NCI-H345 treated with DMSO at 0.1 percent for 48 hours (cell line): Measurements from ENCODE around the gene INSRR.

Experiments used
- DNase-seq: peaks from one replicate; lab custom pipeline; 2025; ENCODE audit not compliant: unreplicated experiment; lab: John Stamatoyannopoulos, UW

The INSRR gene

DNA sequence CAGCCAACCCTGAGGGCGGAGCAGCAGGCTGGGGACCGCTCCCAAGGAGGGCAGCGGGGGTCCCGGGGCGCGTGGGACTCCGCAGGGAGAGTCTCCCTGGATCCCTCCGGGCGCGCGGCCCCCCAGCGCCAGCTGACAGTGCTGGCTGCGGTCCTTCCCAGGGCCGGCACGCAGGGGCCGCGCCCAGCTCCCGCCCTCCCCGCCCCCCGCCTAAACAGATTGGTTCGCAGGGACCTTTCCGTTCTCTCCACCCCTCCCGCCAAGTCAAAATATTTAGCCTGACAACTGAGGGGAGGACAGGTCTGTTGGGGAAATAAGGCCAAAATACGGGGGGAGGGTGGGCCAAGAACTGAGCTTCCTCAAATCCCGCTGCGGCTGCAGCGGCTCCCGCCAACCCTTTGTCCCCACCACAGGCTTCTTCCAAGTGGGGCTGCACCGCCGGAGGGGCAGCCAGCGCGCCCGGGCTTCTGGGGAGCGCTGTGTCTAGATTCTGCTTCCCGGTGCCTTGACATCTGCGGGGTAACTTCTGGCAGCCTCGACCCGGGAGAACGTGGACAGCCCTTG, at the start of gene INSRR:
TSS of gene INSRR (minus strand) at position 159 of the 564 bp plus-strand sequence. CDS start 496 bp downstream, outside the sequence.
- no peak for DNase-seq

DNA sequence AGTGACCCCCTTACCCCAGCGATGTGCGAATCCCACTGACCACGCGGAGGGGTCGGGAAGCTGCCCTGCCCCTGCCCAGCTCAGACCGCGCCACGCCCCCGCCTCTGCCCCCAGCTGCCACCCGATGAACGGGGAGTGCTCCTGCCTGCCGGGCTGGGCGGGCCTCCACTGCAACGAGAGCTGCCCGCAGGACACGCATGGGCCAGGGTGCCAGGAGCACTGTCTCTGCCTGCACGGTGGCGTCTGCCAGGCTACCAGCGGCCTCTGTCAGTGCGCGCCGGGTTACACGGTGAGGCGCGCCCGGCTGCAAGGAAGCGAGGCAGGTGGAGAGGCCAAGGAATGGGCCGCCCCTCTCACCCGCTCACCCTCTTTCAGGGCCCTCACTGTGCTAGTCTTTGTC, 49.6 kb upstream of the INSRR start:
- DNase-seq, result no peak

GRCh38 chr1:156906206-156906906, 47.4 kb upstream of the INSRR start:
- DNase-seq, result no peak

DNA sequence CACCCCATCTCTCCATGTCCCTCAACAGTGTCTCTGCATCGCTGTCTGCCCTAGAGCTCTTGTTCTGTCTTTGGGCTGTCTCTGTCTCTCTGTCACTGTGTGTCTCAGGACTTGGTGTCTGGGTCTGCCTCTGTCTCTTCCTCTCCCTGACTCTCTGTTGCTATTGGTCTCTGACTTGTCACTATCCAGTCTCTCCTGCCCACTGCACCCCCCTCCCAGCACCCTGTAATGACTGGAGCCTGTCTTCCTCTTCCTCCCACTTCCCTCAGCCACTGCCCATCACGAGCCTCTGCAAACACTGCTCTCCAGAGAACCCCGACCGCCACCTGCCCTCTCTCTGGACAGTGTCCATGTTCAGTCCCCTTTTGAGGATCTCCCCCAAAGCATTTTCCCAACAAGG, 46.7 kb upstream of the INSRR start:
- DNase-seq, result no peak

- no peak for DNase-seq
Observed at GRCh38 chr1:156905176-156905575, 46.3 kb upstream of the INSRR start.

DNA sequence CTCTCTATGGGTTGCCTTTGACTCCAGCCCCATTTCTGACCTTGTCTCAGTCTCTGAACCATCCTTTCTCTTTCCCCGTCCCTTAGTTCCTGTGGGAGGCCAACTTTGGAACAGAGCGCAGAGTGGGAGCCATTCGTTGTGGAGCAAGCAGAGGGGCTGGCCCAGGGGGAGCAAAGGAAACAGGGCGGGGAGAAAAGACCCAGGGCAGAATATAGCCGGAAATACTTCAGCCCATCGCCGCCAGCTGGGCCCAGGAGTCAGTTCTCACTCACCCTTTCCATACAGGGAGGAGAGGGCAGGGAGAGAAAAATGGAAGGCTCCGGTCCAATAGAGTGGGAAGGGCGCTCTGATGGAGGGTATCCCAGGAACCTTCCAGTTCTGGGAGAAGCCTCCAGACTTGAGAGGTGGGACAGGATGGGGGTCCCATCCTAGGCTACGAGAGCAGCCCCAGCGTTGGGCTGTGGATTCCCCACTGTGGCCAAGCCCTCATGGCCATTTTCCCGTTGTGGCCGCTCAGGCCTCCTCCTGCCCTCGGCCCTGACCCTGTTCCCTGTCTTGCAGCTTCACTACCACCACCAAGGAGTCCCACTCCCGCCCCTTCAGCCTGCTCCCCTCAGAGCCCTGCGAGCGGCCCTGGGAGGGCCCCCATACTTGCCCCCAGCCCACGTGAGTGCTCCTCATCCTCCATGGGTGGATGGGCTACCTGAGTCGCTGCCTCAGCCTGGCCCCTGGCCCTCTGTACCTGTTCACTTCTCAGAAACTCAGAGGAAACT, 45.5 kb upstream of the INSRR start:
- no peak for DNase-seq

DNA sequence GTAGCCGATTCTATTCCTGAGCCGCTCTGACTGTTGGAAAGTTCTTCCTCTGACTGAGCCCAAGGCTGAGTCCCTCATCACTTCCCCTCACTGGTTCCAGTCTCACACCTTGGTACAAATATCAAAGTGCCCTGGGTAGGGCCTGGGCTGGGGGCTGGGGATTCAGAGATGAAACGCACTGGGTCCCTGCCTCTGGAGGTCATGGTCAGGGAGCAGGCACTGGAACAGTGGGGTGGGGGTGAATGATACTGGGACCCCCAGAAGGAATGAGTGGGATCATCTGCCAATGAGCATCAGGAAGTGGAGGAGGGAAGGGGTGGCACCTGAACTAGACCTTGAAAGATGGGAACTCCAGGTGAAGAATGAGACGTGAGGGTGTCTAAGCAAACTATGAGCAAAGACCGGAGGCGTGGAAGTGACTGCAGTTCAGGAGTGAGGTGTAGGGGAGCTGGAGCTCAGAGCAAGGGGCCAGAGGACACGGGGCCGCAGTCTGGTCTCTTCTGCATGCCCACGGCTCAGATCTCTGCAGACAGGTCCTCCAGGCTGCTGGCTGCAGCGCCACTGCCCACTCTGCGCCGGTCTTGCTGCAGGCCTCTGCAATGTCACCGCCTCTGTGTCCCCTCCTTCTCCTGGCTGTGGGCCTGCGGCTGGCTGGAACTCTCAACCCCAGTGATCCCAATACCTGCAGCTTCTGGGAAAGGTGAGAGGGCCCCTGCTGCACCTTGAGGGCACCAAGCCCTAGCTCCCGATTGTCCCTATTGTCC, 44.6 kb upstream of the INSRR start:
- DNase-seq, result no peak

DNA sequence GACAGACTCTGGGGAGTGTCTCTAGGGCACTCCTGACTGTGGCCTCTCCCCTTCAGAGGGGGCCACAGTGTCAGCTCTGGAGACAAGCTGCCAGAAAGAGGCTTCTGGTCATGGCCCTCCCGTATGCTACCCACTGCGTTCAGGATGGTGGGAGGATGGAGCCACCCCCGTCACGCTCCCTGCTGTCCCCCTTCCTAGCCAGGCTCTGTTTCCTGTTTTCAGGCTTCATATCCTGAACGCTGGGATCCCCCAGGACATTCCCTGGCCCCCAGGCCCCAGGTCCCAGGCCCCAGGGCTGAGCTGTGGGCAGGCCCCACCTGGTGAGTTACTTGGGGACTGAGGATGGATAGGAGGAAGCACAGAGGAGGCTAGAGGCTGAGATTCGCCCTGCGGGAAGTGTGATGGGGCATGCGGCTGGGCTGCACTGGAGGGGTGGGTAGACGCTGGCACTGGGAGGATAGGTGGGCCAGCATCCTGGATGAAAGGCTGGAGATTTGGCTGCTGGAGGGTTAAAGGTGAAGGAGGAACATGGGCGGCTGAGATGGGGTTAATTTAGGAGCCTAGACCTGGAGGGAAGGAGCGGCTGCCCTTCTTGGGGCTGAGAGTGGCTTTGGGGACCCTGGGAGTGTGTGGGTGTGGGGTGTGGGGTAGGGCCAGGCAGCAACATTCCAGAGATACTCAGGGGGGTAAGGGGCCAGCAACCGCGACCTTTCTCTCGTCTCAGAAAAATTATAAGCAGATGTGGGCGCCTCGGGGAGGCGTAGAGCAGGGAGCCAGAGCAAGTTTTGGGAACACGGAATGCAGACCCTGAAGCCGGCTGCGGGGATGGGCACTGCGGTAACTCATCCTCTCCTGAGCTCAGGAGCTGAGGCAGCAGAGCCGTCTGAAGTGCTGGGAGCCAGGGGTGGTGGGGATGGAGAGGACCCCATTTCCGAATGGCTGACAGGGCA, 43.3 kb upstream of the INSRR start:
- no peak for DNase-seq

GRCh38 chr1:156901590-156901900, 42.6 kb upstream of the INSRR start:
- DNase-seq, result no peak

DNA sequence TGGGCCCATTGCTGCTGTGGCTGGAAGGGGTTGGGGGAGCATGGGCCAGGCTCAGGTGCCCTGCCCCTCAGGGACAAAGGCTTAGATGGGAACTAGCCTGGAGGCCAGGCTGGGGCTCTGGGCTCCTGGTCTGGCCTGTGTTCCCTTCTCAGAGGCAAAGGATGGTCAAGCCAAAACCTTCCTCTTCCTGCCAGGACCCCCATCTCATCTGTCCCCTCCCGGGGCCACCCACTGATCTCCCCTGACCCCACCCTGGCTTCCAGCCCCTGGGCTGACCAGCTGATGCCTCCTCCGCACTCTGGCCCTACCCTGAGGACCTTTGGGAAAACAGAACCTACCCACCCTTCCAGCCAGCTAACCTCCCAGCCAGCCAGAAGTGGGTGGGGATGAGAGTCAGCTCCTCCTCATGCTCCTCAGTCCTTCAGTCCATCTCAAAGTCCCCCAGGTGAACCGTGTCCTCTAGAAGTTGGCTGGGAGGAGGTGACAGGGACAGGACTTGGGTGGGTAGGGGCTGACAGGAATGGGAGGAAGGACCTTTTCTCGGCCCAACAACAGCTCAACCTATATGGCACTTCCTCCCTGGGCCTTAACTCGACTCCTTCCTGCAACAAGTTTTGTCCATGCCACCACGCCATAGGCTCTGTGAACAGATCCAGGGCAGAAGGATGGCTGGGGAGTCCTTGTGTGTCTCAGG, 42.1 kb upstream of the INSRR start:
- DNase-seq, result no peak

DNA sequence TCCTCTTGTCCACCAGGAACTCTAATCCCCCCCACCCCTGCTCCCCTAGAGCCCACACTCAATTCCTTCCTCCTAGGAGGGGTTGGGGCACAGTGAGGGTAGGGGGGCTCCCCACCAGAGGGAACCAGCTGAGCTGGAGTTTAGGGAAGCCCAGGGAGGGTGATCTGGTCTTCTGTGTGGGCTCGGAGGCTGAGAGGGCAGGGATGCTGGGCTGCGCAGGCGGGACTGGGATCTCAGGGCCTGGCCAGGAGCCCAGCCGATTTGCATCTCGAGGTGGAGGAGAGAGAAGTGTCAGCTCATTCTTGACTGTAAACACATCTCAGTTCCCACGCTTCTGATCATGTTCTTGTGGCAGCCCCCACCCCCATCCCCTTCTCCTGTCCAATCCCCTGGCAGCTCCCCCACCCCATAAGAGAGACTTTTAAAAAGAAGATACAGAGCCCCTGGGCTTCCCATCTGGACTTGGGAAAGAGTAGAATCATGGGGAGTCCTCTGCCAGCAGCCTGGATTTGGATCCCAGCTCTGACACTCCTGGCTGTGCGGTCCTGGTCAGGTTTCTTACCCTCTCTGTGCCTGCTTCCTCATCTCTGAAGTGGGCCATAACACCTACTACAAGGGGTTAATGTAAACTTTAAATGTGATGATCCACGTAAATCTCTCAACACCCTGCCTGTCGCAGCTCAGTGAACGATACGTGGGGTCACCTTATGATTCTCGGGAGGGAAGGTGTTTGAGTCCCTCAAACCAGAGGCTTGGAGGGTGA, 41.2 kb upstream of the INSRR start:
- no peak for DNase-seq

DNA sequence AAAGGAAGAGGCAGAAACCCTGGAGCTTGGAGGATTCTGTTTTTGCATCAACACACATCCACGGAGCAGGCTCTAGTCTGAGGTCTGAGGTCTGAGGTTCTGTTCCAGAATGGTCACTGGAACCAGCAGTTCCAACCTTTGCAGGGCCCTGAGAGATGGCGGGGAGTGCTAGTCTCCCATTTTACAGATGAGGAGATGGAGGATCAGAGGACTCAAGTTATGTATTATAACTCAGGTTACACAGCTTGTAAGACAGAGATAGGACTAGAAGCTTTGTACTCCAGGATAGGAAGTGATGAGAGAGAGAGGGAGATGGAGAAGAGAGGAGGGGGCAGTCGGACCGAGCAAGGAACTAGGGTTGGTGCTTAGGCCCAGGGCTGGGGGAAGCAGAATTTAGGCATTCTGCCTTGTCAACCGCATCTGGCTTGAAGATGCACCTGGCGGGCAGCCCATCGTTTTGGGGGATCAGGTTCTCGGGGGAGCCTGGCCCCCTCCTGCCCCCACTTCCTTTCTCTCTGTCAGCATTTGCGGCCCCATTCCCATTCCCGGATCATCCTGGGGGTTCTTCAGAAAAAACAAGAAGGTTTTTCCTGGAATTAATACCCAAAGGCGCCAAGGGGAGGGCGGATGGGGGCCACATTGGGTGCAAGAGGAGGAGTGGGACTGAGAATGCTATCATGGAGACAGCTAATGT, 40.2 kb upstream of the INSRR start:
- no peak for DNase-seq

DNA sequence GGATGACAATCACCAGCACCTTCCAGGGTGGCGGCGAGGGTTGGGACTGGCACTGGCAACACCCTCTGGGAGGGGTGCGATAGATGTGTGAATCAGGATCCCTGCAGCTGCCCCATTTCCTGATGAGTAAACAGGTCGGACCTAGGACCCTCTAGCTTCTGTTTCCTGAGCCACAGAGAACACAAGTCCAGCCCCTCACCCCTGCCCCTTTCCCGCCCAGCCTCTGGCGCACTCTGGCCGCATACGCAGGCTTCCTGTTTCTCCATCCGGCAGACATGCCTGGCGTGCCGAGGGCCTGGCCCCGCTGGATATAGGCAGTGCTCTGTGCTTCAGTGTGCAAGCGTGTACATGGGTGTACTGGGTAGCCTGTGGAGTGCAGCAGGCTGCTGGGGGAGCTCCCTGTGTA, 39.2 kb upstream of the INSRR start:
- no peak for DNase-seq

GRCh38 chr1:156897078-156897825, 38.3 kb upstream of the INSRR start:
- no peak for DNase-seq

DNA sequence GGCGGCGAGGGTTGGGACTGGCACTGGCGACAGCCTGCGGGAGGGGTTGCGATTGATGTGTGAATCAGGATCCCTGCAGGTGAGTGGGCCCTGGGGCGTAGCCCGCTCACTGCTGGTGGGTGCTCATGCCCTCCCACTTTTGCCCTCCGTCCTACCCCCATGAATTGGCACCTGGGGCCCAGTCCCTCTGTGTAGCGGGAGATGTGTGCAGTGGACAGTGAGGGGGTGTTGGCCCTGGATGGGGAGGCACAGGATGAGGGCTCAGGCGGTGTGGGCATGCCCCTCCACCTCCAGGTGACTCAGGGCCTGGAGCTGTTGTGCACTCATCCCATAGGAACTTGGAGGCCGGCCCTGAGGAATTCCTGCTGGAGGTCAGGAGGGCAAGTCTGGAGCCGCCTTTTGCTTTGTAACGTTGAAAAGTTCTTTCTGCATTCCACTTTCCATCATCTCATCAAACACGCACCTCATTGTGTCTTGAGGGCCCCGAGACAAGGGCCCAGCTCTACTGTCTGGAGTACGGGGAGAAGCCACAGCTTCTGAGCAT, 37.6 kb upstream of the INSRR start:
- DNase-seq, result no peak

GRCh38 chr1:156895927-156896326, 37.0 kb upstream of the INSRR start:
- DNase-seq, result no peak

DNA sequence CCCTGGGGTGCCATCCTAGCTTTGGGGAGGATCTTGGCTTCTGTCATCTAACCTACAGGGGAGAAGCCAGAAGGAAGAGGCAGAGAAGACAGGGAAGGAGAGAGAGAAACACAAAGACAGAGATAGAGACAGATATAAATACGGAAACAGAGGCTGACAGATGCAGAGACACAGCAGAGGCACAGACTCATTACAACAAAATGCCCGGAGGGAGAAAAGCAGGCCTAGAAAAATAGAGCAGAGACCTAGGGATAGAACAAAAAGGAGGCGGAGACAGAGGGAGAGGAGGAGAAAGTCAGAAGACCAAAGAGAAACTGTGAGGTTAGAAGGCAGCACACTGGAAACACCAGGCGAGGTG, 36.5 kb upstream of the INSRR start:
- no peak for DNase-seq
